NCI-H524 (cell line): Measurements from ENCODE around the gene HCN1.
A peak's percentile ranks its signal among the peaks of the same experiment; 100 is the strongest.
"Not testable (repeated sequence)": the region's sequence is repeated elsewhere in the genome, so short reads cannot be mapped to it uniquely, and the experiment has no call there.

ENCODE experiments used
- DNase-seq, 2 experiments: peaks; one replicate each; lab custom pipeline; 2025; lab: John Stamatoyannopoulos, UW

HCN1 gene

GRCh38 chr5:45417285-45417998 is 278.7 kb downstream of the HCN1 start:
- DNase-seq: no peak

GRCh38 chr5:45414620-45415573 is 281.3 kb downstream of the HCN1 start:
- DNase-seq: no peak

GRCh38 chr5:45411971-45412612 is 284.1 kb downstream of the HCN1 start:
- no peak for DNase-seq

- peak in 1 of 2 experiments; percentile 59 for DNase-seq
Measured at GRCh38 chr5:45410304-45410995, 285.7 kb downstream of the HCN1 start.

- no peak for DNase-seq
Measured at GRCh38 chr5:45408067-45408466, 288.1 kb downstream of the HCN1 start.

- no peak for DNase-seq
Measured at GRCh38 chr5:45402804-45403455, 293.2 kb downstream of the HCN1 start.

- no peak for DNase-seq
Measured at GRCh38 chr5:45399041-45399440, 297.1 kb downstream of the HCN1 start.

- DNase-seq: no peak
Measured at GRCh38 chr5:45385321-45386058, 310.7 kb downstream of the HCN1 start.

GRCh38 chr5:45383985-45384384 is 312.2 kb downstream of the HCN1 start:
- DNase-seq: no peak

- no peak for DNase-seq
Measured at GRCh38 chr5:45382583-45382982, 313.6 kb downstream of the HCN1 start.

- DNase-seq: no peak
Measured at GRCh38 chr5:45376417-45376816, 319.8 kb downstream of the HCN1 start.

- no peak for DNase-seq
Measured at GRCh38 chr5:45372629-45373028, 323.6 kb downstream of the HCN1 start.

GRCh38 chr5:45371423-45371822 is 324.8 kb downstream of the HCN1 start:
- not testable (repeated sequence) for DNase-seq

GRCh38 chr5:45355189-45355992 is 340.8 kb downstream of the HCN1 start:
- no peak for DNase-seq

- DNase-seq: no peak
Measured at GRCh38 chr5:45336464-45336863, 359.7 kb downstream of the HCN1 start.

- no peak for DNase-seq
Measured at GRCh38 chr5:45335978-45336377, 360.2 kb downstream of the HCN1 start.

- no peak for DNase-seq
Measured at GRCh38 chr5:45335346-45335745, 360.8 kb downstream of the HCN1 start.

- DNase-seq: no peak
Measured at GRCh38 chr5:45334939-45335338, 361.2 kb downstream of the HCN1 start.

- DNase-seq: not testable (repeated sequence)
Measured at GRCh38 chr5:45312627-45313026, 383.6 kb downstream of the HCN1 start.

GRCh38 chr5:45295231-45295630 is 400.9 kb downstream of the HCN1 start:
- DNase-seq: no peak
